ENCODE data around the gene C9orf43.

DNA sequence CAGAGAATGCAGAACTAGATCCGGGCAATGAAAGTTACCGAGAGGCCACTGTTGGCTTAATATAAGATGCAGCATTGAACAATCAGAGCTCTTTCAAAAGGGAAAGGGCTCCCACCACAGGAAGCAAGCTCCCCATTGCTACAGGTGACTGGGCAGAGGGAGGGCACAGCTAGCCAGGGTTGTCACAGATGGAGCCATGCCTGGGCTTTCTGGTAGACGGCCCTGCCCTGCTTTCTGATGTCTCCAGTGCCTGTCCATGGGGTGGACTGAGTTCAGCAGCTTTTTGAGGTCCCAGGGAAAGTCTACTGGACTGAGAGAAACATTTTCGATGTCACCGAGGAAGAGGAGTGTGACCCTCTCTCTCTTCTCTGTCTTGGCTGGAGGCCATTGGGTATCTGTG is 67.1 kb downstream of the C9orf43 start:
- TF ChIP-seq, protein P1, sequence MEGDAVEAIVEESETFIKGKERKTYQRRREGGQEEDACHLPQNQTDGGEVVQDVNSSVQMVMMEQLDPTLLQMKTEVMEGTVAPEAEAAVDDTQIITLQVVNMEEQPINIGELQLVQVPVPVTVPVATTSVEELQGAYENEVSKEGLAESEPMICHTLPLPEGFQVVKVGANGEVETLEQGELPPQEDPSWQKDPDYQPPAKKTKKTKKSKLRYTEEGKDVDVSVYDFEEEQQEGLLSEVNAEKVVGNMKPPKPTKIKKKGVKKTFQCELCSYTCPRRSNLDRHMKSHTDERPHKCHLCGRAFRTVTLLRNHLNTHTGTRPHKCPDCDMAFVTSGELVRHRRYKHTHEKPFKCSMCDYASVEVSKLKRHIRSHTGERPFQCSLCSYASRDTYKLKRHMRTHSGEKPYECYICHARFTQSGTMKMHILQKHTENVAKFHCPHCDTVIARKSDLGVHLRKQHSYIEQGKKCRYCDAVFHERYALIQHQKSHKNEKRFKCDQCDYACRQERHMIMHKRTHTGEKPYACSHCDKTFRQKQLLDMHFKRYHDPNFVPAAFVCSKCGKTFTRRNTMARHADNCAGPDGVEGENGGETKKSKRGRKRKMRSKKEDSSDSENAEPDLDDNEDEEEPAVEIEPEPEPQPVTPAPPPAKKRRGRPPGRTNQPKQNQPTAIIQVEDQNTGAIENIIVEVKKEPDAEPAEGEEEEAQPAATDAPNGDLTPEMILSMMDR (IDR thresholded peaks at IDR 0.05), result no peak
- no peak for TF ChIP-seq POLR2A (IDR thresholded peaks at IDR 0.05)
